HG03039 (cell line): Measurements from ENCODE around the gene KIF5C.

Experiments
- ATAC-seq: cut with Tn5 transposase; IDR thresholded peaks from one replicate; pipeline ENCODE4 v1.9.1; 2021; ENCODE audit warnings: mild to moderate bottlenecking, moderate library complexity; ENCODE audit not compliant: unreplicated experiment

Gene KIF5C

GRCh38 chr2:148887350-148888002 lies 12.4 kb downstream of the KIF5C start:
- no peak for ATAC-seq

- no peak for ATAC-seq
Observed at GRCh38 chr2:148888003-148888501, 13.0 kb downstream of the KIF5C start.

- no peak for ATAC-seq
Observed at GRCh38 chr2:148888986-148889385, 14.0 kb downstream of the KIF5C start.

GRCh38 chr2:148893906-148894305 lies 18.9 kb downstream of the KIF5C start:
- ATAC-seq: no peak

GRCh38 chr2:148896136-148896535 lies 21.1 kb downstream of the KIF5C start:
- no peak for ATAC-seq

GRCh38 chr2:148899638-148900318 lies 24.8 kb downstream of the KIF5C start:
- ATAC-seq: no peak

GRCh38 chr2:148900350-148900837 lies 25.4 kb downstream of the KIF5C start:
- ATAC-seq: no peak

- ATAC-seq: no peak
Observed at GRCh38 chr2:148901142-148901541, 26.1 kb downstream of the KIF5C start.

- no peak for ATAC-seq
Observed at GRCh38 chr2:148902798-148903197, 27.8 kb downstream of the KIF5C start.

GRCh38 chr2:148903294-148903693 lies 28.3 kb downstream of the KIF5C start:
- no peak for ATAC-seq

- ATAC-seq: no peak
Observed at GRCh38 chr2:148903979-148904378, 29.0 kb downstream of the KIF5C start.

GRCh38 chr2:148906124-148906523 lies 31.1 kb downstream of the KIF5C start:
- no peak for ATAC-seq

GRCh38 chr2:148907085-148907785 lies 32.2 kb downstream of the KIF5C start:
- ATAC-seq: no peak

- ATAC-seq: no peak
Observed at GRCh38 chr2:148909114-148909513, 34.1 kb downstream of the KIF5C start.

GRCh38 chr2:148913061-148913460 lies 38.0 kb downstream of the KIF5C start:
- ATAC-seq: no peak

GRCh38 chr2:148913492-148913891 lies 38.5 kb downstream of the KIF5C start:
- no peak for ATAC-seq

- ATAC-seq: no peak
Observed at GRCh38 chr2:148914463-148914862, 39.4 kb downstream of the KIF5C start.

- peak; percentile 70 for ATAC-seq
Observed at GRCh38 chr2:148917431-148917830, 42.4 kb downstream of the KIF5C start.

GRCh38 chr2:148918554-148918953 lies 43.5 kb downstream of the KIF5C start:
- no peak for ATAC-seq

- ATAC-seq: no peak
Observed at GRCh38 chr2:148920559-148920958, 45.5 kb downstream of the KIF5C start.

- no peak for ATAC-seq
Observed at GRCh38 chr2:148922062-148922461, 47.0 kb downstream of the KIF5C start.
